A549 treated with dexamethasone at 1 μM for 4 hours (cell line): ENCODE results near the gene TSPOAP1. TPM values are rescaled to one million over a fixed set of nuclear protein-coding genes. Genes with fewer than 3 reads are reported as not detected.

Experiments
- total RNA-seq: library from RNA; stranded (reverse); fragments of 200-300 nt; extraction: Qiagen RNA extraction; gene quantifications from 5 replicates; pipeline ENCODE4 v1.2.3, GENCODE V29; 2022

The TSPOAP1 gene, protein sequence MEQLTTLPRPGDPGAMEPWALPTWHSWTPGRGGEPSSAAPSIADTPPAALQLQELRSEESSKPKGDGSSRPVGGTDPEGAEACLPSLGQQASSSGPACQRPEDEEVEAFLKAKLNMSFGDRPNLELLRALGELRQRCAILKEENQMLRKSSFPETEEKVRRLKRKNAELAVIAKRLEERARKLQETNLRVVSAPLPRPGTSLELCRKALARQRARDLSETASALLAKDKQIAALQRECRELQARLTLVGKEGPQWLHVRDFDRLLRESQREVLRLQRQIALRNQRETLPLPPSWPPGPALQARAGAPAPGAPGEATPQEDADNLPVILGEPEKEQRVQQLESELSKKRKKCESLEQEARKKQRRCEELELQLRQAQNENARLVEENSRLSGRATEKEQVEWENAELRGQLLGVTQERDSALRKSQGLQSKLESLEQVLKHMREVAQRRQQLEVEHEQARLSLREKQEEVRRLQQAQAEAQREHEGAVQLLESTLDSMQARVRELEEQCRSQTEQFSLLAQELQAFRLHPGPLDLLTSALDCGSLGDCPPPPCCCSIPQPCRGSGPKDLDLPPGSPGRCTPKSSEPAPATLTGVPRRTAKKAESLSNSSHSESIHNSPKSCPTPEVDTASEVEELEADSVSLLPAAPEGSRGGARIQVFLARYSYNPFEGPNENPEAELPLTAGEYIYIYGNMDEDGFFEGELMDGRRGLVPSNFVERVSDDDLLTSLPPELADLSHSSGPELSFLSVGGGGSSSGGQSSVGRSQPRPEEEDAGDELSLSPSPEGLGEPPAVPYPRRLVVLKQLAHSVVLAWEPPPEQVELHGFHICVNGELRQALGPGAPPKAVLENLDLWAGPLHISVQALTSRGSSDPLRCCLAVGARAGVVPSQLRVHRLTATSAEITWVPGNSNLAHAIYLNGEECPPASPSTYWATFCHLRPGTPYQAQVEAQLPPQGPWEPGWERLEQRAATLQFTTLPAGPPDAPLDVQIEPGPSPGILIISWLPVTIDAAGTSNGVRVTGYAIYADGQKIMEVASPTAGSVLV (N-terminal part only)
- 0.07 TPM in 1 of 5 replicates, not detected in the others for total RNA-seq

DNA sequence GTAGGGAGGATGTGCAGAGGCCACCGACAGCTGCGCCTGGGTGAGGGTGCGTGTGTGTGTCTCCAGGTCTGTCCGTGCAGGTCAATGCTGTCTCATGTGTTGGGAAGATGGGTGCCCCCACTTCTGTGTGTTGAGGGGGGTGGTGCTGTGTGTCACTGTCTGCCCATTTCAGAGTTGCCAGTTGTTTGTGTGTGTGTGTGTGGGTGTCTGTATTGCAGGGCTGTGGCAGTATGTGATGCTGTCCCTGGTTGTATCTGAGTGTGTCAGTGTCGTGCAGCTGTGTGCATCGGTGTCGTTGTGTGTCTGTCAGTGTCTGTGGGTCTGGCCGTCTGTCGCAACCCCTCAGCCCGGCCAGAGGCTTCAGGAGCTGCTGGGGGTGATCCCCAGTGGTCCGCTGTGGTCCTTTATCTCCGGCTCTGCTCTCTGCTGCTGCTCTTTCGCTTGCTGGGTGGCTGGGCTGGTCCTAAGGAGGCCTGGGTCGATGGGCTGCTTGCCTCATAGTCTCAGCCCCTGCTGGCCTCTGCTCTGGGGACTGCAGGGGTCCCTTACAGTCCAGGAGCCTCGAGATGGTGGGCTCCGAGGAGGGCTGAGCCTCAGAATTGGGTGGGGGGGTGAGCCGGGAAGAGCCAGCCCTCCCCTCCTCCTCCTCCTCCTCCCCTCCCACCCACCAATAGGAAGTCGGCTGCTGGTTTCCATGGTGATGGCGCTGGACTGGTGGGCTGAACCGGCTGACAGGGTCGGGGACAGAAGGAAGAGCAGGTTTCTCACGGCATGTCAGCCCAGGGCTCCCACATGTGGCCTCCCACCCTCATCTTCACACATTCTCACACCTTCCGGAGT lies at the start of gene TSPOAP1:
Gene TSPOAP1, minus strand, starts transcription at position 601 of the 840 bp plus-strand sequence. CDS start 875 bp downstream, outside the sequence.

DNA sequence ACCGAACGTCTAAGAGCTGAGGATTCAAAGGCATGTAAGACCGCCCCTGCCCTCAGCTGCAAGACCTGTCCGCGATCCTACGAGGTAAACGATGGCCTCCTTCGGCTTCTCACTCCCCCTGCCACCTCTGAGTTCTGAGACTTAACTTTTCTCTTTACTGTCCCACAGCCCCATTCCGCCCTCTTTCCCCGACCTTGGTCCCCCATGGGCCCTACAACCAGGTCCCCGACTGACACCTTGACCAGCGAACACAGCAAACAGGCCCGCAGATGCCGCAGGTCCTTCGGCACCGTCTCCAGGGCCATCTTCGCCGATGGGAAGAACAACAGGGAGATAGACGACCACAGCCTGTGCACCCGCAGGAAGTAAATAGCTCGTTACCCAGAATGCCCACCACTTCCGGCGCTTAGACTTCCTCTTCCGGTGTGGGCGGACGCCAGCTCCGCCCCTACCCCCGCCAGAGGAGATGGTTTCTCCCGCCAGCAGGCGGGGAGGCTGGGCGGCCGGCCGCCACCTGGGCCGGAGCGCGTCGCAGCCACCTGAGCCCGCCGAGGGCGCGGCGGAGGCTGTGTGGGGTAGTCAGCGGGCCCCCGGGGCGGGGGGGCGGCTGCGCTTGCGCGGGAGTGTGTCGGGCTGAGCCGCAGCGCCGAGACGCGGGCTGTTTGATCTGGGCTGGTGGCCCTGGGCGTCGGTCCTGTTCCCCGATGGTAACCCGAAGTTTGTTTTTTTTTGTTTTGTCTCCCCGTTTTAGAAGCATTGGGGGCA lies 23.4 kb upstream of the TSPOAP1 start, which contains the start of gene SUPT4H1:
Gene SUPT4H1, minus strand, starts transcription at position 371 of the 765 bp plus-strand sequence. Its CDS starts 66 bp downstream, at position 305.

DNA sequence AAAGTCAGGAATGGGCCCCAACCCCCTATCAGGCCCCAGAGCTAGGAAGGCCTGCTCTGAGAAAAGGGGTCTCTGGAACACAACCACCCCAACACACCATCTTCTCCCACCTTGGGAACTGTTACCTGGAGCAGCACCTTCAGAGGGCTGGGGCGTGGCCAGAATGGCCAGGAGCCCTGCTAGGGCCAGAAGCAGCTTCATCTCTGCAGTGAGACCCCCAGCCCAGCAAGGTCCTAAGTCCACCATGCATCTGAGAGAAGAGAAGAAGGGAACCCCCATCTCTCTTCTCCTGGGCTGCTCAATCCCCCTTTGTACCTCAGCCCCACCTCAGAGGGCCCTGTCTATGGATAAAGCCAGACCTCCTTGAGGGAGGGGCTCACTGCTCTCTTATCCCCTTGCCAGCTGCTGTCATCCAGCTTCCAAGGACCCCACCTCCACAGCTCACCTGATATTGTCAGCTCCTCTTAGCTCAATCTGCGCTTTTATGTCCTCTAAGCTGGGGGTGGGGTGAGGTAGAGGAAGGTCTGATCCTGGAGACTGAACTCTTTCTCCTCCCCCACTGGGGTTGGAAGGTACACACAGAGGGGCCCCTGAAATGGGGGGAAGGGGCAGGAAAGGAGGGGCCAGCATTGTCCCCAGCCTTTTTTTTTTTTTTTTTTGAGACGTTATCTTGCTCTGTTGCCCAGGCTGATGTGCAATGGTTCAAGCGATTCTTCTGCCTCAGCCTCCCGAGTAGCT lies 47.9 kb downstream of the TSPOAP1 start, which contains the start of gene MPO:
Gene MPO, minus strand, starts transcription at position 456 of the 738 bp plus-strand sequence. Its CDS starts 177 bp downstream, at position 279.

Other genes starting within 250 kb of the TSPOAP1 start
- gene DYNLL2, start 245.4 kb downstream of the TSPOAP1 start, total RNA-seq, result 21.1 to 25.3 TPM (median 24.7 TPM) in 5 replicates
- gene OR4D1, start 180.4 kb downstream of the TSPOAP1 start, total RNA-seq, result 0.02 TPM in 1 of 5 replicates, not detected in the others
- gene OR4D2, start 161.8 kb downstream of the TSPOAP1 start, total RNA-seq, result not detected in 5 replicates
- gene EPX, start 136.1 kb downstream of the TSPOAP1 start, total RNA-seq, result not detected in 5 replicates
- 9.5 to 12.4 TPM (median 10.6 TPM) in 5 replicates for gene MKS1, start 109.5 kb downstream of the TSPOAP1 start, total RNA-seq
- gene LPO, start 90.2 kb downstream of the TSPOAP1 start, total RNA-seq, result 0.05 to 0.07 TPM (median 0.06 TPM) in 3 of 5 replicates, not detected in the others
- gene MPO, start 47.9 kb downstream of the TSPOAP1 start, total RNA-seq, result not detected in 5 replicates
- 96.8 to 156 TPM (median 134 TPM) in 5 replicates for gene SUPT4H1, start 23.4 kb upstream of the TSPOAP1 start, total RNA-seq
- gene RNF43, start 88.7 kb upstream of the TSPOAP1 start, total RNA-seq, result 0.20 to 0.86 TPM (median 0.40 TPM) in 5 replicates
- not detected in 5 replicates for gene HSF5, start 159.6 kb upstream of the TSPOAP1 start, total RNA-seq
- 8.5 to 13.2 TPM (median 12.3 TPM) in 5 replicates for gene MTMR4, start 185.8 kb upstream of the TSPOAP1 start, total RNA-seq